NCI-H2227 treated with DMSO at 0.1 percent for 48 hours (cell line): Measurements from ENCODE around the gene RAD51B.

Source experiments
- DNase-seq: peaks from one replicate; lab custom pipeline; 2025; lab: John Stamatoyannopoulos, UW

Gene RAD51B

GRCh38 chr14:68487805-68488590 is 668.4 kb downstream of the RAD51B start:
- DNase-seq = no peak

GRCh38 chr14:68491793-68492192 is 672.2 kb downstream of the RAD51B start:
- DNase-seq = no peak

- DNase-seq = no peak
These were observed 673.0 kb downstream of the RAD51B start for GRCh38 chr14:68492381-68493151.

GRCh38 chr14:68493152-68493911 is 673.8 kb downstream of the RAD51B start:
- no peak for DNase-seq

- no peak for DNase-seq
These were observed 675.8 kb downstream of the RAD51B start for GRCh38 chr14:68495101-68496039.

GRCh38 chr14:68497011-68497410 is 677.4 kb downstream of the RAD51B start:
- no peak for DNase-seq

- no peak for DNase-seq
These were observed 679.9 kb downstream of the RAD51B start for GRCh38 chr14:68499451-68499850.

- DNase-seq = no peak
These were observed 681.6 kb downstream of the RAD51B start for GRCh38 chr14:68501171-68501570.

- no peak for DNase-seq
These were observed 682.1 kb downstream of the RAD51B start for GRCh38 chr14:68501614-68502052.

- DNase-seq = no peak
These were observed 682.7 kb downstream of the RAD51B start for GRCh38 chr14:68502230-68502629.

- no peak for DNase-seq
These were observed 683.7 kb downstream of the RAD51B start for GRCh38 chr14:68503186-68503825.

GRCh38 chr14:68504861-68505260 is 685.3 kb downstream of the RAD51B start:
- DNase-seq = no peak

GRCh38 chr14:68506021-68506644 is 686.6 kb downstream of the RAD51B start:
- DNase-seq = no peak

GRCh38 chr14:68506645-68507419 is 687.3 kb downstream of the RAD51B start:
- no peak for DNase-seq

- no peak for DNase-seq
These were observed 688.0 kb downstream of the RAD51B start for GRCh38 chr14:68507544-68508081.

GRCh38 chr14:68508581-68508980 is 689.0 kb downstream of the RAD51B start:
- no peak for DNase-seq

GRCh38 chr14:68509188-68509983 is 689.8 kb downstream of the RAD51B start:
- DNase-seq = no peak
